Stimulated activated CD4-positive, alpha-beta T cell treated with anti-CD3 and anti-CD28 coated beads, Interleukin-4, amount 100 ng/mL, for 4 hours (primary cell): Measurements from ENCODE around the gene CCM2L.

Experiments
- DNase-seq, 2 experiments: peaks; one replicate each; pipeline ENCODE4 v3.0.0-alpha.2; 2020

Gene CCM2L

GRCh38 chr20:31998246-31998645, 12.0 kb upstream of the CCM2L start:
- no peak for DNase-seq

- DNase-seq = no peak
Observed at GRCh38 chr20:32003325-32003724, 6.9 kb upstream of the CCM2L start.

GRCh38 chr20:32004963-32005362, 5.3 kb upstream of the CCM2L start:
- DNase-seq = no peak

- no peak for DNase-seq
Observed at GRCh38 chr20:32006053-32006452, 4.2 kb upstream of the CCM2L start.

GRCh38 chr20:32006841-32007786, 3.1 kb upstream of the CCM2L start:
- no peak for DNase-seq

- DNase-seq = no peak
Observed at GRCh38 chr20:32007787-32008616, 2.2 kb upstream of the CCM2L start.

GRCh38 chr20:32009564-32009963, 674 bp upstream of the CCM2L start:
- DNase-seq = no peak

GRCh38 chr20:32010666-32011065, 428 bp downstream of the CCM2L start:
- no peak for DNase-seq

GRCh38 chr20:32012159-32012688, 2.0 kb downstream of the CCM2L start:
- no peak for DNase-seq

GRCh38 chr20:32013326-32013725, 3.1 kb downstream of the CCM2L start:
- DNase-seq = no peak

GRCh38 chr20:32017711-32018251, 7.5 kb downstream of the CCM2L start:
- peak; percentile 38 to 45 for DNase-seq

- peak; percentile 34 to 49 for DNase-seq
Observed at GRCh38 chr20:32018269-32019155, 8.3 kb downstream of the CCM2L start.

GRCh38 chr20:32019156-32019510, 8.9 kb downstream of the CCM2L start:
- no peak for DNase-seq

- no peak for DNase-seq
Observed at GRCh38 chr20:32019563-32020463, 9.6 kb downstream of the CCM2L start.

GRCh38 chr20:32021091-32021490, 10.9 kb downstream of the CCM2L start:
- no peak for DNase-seq

- no peak for DNase-seq
Observed at GRCh38 chr20:32024683-32025295, 14.6 kb downstream of the CCM2L start.

GRCh38 chr20:32027643-32028042, 17.4 kb downstream of the CCM2L start:
- DNase-seq = no peak

GRCh38 chr20:32028647-32029372, 18.6 kb downstream of the CCM2L start:
- no peak for DNase-seq

GRCh38 chr20:32029561-32029960, 19.3 kb downstream of the CCM2L start:
- DNase-seq = no peak
